Lower leg skin (tissue), 3 donors: ENCODE measurements around the gene SLC24A5.

Source experiments
- CTCF ChIP-seq, 3 donors: fragments of 450-650 bp; IDR thresholded peaks; one replicate each; pipeline ENCODE4 v1.5.1; 2016; ENCODE audit warnings: antibody characterized with exemption in 3 of 3, mild to moderate bottlenecking in 3 of 3, moderate library complexity in 2 of 3
- POLR2A ChIP-seq, 2 donors: fragments of 450-650 bp; IDR thresholded peaks; one replicate each; pipeline ENCODE4 v1.6.1; 2016 to 2017; ENCODE audit warnings: antibody characterized with exemption in 2 of 2, mild to moderate bottlenecking in 1 of 2, moderate library complexity in 1 of 2

- TF ChIP-seq POLR2A (IDR thresholded peaks at IDR 0.05) (no peak), CTCF (IDR thresholded peaks at IDR 0.05) (no peak)
Measured at GRCh38 chr15:48091522-48091921, 29.3 kb upstream of the SLC24A5 start.
